ENCODE data around the gene RAB15. TPM values are rescaled to one million over a fixed set of nuclear protein-coding genes. Genes with fewer than 3 reads are reported as not detected.

Gene RAB15
- total RNA-seq, 1 experiment from 2014 or later: 7.7 TPM

DNA sequence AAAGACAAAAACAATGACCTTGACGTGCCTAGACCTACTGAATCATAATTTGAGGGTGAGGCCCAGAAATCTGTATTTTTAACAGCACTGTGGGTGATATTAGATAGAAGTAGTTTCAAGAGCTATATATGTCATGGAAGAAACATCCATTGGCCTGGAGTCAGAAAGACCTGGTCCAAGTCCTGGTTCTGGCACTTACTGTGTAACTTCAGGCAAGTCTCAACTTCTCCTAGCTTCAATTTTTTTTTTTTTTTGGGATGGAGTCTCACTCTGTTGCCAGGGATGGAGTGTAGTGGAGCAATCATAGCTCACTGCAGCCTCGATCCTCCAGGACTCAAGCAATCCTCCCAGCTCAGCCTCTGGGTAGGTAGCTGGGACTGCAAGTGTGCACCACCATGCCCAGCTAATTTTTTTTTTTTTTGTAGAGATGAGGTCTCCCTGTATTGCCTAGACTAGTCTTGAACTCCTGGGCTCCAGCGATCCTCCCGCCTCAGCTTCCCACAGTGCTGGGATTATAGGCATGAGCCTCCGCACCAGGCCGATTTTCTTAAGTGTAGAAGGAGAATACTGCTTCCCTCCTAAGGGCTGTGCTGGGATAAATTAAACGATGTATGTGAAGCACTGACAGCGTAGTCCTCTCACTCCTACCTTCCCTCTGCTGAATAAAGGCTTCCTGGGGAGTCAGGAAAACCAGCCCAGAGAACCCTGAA lies 15.3 kb downstream of the RAB15 start:
- no peaks in the 10 kb centered on the region for H3K9me3 ChIP-seq (replicated peaks)
- no peaks in the 10 kb centered on the region for H3K36me3 ChIP-seq
- H3K27me3 ChIP-seq (replicated peaks): no peaks in the 10 kb centered on the region
- H3K4me3 ChIP-seq: no peak overlapping the region
- H3K27ac ChIP-seq: no peak overlapping the region
- DNase-seq (ENCODE audit: low read depth in 1 of 2, low spot score in 2 of 2): no peak
- H3K4me1 ChIP-seq (replicated peaks): no peaks in the 10 kb centered on the region

DNA sequence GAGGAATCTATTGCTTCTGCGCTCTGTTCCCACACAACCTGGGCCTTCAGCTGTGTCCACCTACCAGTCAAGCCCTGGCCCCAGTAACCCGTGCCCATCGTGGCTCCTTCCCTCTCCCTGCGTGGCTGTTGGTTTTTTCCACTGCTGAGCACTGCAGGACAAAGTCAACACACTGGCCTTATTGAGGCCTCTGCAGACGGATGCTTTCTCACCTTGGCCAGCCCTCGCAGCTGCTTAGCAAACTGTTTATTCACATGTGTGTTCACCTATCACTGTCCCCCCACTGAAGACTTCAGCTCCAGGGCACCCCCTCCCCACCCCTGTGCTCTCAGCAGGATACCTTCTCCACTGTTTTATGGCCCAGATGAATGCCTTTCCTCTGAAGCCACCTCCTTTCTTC lies 16.8 kb downstream of the RAB15 start:
- Histone ChIP-seq H3K4me1 (replicated peaks) (no peaks in the 10 kb centered on the region), H3K27me3 (replicated peaks) (no peaks in the 10 kb centered on the region), H3K27ac (no peak overlapping the region), H3K36me3 (no peaks in the 10 kb centered on the region), H3K9me3 (replicated peaks) (no peaks in the 10 kb centered on the region), H3K4me3 (no peak overlapping the region)
- DNase-seq (ENCODE audit: low read depth in 1 of 2, low spot score in 2 of 2): no peak

DNA sequence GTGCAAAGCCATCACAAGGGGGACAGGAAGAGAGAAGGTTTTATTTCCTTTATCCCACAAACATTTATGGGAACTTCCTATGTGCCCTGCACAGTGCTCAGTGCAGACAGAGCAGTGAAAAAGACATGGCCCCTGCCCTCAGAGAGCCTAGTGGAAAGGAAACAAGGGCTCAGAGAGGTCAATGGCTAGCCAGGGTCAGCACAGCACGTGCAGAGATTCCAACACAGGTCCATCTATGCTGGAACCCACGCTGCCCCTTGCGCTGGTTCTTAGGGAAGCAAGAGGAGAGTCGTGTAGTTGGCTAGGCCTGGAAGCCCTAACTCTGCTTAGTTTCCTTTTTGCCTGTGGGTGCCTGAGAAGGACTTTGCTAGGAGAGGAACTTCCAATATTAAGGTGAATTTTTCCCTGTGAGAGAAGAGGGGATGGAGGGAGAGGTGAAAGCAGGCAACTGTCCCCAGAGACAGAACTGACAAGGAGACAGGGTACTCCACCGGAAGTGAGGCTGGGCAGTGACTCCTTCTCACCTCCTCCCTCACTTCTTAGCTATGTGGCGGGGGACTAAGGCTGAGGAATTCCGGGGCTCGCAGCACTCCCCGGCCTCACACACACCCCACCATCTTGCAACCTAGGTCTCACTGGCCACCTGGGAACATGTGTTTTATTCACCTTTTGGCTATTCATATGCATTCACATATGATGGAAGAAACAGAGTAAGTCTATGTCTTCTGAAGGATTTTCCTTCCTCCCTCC lies 17.5 kb downstream of the RAB15 start:
- Histone ChIP-seq H3K4me3 (no peak overlapping the region), H3K4me1 (replicated peaks) (no peaks in the 10 kb centered on the region), H3K36me3 (no peaks in the 10 kb centered on the region), H3K27me3 (replicated peaks) (no peaks in the 10 kb centered on the region), H3K27ac (no peak overlapping the region), H3K9me3 (replicated peaks) (no peaks in the 10 kb centered on the region)
- no peak for DNase-seq (ENCODE audit: low read depth in 1 of 2, low spot score in 2 of 2)

DNA sequence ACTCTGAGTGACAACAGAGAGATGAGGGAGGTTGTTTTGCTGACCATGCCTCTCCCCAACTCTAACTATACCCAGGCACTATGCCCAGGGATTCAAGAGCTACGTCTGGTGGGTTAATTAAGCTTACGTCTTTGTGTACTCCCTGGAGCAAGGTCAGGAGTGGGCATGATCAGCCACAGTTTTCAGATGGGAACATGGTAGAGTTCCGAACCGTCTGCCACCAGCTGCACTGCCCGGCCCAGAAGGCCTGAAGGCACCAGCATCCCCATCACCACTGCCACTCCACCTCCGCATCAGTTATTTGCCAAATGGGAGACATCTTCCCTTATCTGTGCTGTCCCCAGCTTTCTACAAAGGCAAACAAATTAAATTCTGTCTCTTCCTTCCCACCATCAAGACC lies 18.5 kb downstream of the RAB15 start:
- no peak for DNase-seq (ENCODE audit: low read depth in 1 of 2, low spot score in 2 of 2)
- no peak overlapping the region for H3K4me3 ChIP-seq
- no peaks in the 10 kb centered on the region for H3K9me3 ChIP-seq (replicated peaks)
- H3K36me3 ChIP-seq: no peaks in the 10 kb centered on the region
- H3K27me3 ChIP-seq (replicated peaks): no peaks in the 10 kb centered on the region
- H3K27ac ChIP-seq: no peak overlapping the region
- no peaks in the 10 kb centered on the region for H3K4me1 ChIP-seq (replicated peaks)

DNA sequence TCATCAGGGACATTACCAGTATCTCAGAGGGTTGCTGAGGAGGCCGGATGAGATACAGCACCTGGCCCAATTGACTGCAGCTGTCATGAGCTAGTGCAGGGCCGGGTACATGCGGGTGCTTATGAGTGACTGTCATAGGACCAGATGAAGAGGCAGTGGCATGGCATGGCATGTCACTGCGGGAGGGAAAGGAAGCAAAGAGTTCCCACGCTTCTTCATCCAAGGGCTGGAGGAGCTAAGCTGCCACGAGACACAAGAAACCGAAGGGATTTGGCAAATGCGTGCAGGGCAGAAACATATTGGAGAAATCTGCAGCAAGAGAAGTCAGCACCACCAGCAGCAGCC lies 18.9 kb downstream of the RAB15 start:
- no peaks in the 10 kb centered on the region for H3K4me1 ChIP-seq (replicated peaks)
- no peaks in the 10 kb centered on the region for H3K27me3 ChIP-seq (replicated peaks)
- H3K27ac ChIP-seq: no peak overlapping the region
- no peak overlapping the region for H3K4me3 ChIP-seq
- DNase-seq (ENCODE audit: low read depth in 1 of 2, low spot score in 2 of 2): no peak
- H3K9me3 ChIP-seq (replicated peaks): no peaks in the 10 kb centered on the region
- H3K36me3 ChIP-seq: no peaks in the 10 kb centered on the region

DNA sequence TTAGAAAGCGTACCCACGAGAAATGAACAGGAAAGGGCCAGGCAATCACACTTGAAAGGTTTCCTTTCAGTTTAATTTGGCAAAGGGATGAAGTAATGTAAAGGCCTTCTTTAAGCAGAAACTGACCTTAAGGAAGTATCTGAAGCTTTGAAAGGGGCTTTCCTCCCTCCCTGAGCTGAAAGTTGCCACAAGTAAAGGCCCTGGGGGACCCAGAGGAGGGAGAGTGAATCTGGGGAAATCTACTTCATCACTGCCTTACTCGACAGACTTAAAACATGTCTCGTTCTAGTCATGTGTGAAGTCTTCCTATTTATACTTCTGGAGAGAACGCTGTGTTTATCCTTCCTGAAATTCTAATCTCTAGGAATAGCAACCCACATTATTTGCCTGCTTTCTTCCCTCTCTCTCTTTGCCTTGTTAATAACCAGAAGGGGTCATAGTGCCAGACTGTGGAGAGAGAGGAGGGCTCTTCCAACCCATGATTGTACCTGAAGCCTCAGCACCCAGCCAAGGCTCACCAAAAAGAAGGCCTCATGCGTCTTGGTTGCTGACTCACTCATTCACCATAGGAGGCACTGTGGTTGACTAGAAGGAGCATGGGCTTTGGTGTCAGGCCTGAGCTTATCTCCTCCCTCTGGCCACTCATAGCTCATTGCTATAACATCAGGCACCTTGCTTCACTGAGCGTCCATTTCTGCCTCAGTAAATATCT lies 19.4 kb downstream of the RAB15 start:
- Histone ChIP-seq H3K27me3 (replicated peaks) (no peaks in the 10 kb centered on the region), H3K4me3 (no peak overlapping the region), H3K9me3 (replicated peaks) (no peaks in the 10 kb centered on the region), H3K4me1 (replicated peaks) (no peaks in the 10 kb centered on the region), H3K27ac (no peak overlapping the region), H3K36me3 (no peaks in the 10 kb centered on the region)
- DNase-seq (ENCODE audit: low read depth in 1 of 2, low spot score in 2 of 2): no peak

DNA sequence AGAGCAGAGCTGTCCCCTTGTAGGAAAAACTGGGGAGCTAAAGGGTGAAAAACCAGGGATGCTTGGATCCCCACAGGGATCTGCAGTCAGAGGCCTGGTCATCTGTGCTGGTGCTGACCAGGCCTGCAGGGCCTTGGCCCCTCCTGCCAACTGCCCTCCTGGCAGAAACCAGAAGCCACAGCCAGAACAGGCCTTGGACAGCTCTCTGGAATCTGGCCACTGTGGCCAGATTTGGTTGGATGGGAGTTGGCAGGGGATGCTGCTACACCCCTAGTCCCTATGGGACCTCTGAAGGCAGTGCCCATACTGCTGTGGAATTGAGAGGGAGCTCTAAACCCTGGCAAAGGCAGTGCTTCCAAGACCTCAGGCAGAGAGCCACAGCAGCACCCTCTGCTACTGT lies 20.4 kb downstream of the RAB15 start:
- Histone ChIP-seq H3K9me3 (replicated peaks) (no peaks in the 10 kb centered on the region), H3K36me3 (no peaks in the 10 kb centered on the region; the same call in 1 of the 2 replicates), H3K4me3 (no peak overlapping the region), H3K27ac (no peak overlapping the region), H3K27me3 (replicated peaks) (no peaks in the 10 kb centered on the region), H3K4me1 (replicated peaks) (no peaks in the 10 kb centered on the region)
- DNase-seq (ENCODE audit: low read depth in 1 of 2, low spot score in 2 of 2): no peak

DNA sequence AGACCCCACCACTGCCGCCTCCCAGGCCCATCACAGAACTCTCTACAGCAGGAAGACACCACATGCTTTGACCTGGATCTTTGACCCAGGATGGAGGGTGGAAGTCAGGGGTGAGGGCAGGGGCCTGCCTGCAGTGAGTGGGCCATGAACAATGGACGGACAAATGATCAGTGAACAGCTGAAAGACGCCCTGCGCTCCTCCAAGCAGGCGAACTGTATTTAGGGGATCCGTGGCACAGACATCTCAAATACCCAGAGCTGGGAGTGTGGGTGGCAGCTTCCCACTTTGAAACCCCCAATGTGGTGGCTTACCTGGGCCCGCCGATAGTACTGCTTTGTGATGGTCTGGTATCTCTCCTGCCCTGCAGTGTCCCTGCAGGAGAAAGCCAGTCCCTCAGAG lies 20.8 kb downstream of the RAB15 start:
- DNase-seq (ENCODE audit: low read depth in 1 of 2, low spot score in 2 of 2): no peak
- Histone ChIP-seq H3K27me3 (replicated peaks) (no peaks in the 10 kb centered on the region), H3K4me3 (no peak overlapping the region), H3K9me3 (replicated peaks) (no peaks in the 10 kb centered on the region), H3K36me3 (no peaks in the 10 kb centered on the region; the same call in 1 of the 2 replicates), H3K27ac (no peak overlapping the region), H3K4me1 (replicated peaks) (no peaks in the 10 kb centered on the region)

DNA sequence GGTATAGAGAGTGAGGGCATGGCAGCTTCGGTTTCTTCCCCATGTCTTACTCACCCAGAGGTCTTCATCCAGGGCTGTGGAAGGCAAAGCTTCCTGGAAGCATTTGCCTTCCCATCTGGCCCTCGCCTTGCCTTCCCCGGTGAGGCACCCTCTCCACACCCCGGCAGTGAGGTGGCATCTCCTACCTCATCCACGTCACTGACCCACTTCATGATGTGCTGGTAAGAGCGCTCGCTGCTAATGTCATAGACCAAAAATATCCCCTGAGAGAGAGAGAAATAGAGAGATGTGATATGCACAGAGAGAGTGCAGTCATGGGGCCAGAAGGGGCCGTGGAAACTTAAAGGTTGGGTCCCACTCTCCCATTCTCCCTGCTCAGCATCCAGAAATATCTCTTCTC lies 21.2 kb downstream of the RAB15 start:
- Histone ChIP-seq H3K9me3 (replicated peaks) (no peaks in the 10 kb centered on the region), H3K27me3 (replicated peaks) (no peaks in the 10 kb centered on the region), H3K4me1 (replicated peaks) (no peaks in the 10 kb centered on the region), H3K36me3 (no peaks in the 10 kb centered on the region; the same call in 1 of the 2 replicates), H3K4me3 (no peak overlapping the region), H3K27ac (no peak overlapping the region)
- no peak for DNase-seq (ENCODE audit: low read depth in 1 of 2, low spot score in 2 of 2)

DNA sequence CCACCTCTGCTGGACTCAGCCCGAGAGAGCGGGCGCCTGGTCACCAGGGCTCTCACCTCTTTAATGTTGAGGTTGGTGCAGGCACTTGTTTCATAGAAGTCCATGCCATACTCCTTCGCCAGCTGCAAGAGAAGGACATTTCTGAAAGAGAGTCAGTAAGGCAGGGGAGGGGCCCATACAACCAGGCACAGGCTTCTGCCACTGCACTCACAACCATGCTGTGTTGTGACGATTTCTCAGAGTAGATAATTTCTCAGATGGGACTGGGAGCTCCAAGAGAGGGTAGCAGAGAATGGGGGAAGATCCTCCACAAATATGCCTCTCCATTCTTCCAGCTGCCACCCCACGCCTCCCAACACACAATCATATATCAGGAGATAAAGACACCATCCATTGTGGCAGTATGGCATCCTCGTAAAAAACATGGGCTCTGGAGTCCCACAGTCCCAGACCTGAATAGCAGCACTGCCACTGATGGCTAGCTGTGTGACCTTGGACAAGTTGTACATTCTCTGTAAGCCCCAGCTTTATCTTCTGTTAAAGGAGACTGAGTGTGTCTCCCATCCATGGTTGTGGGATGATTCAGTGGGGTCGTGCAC lies 23.4 kb downstream of the RAB15 start:
- DNase-seq (ENCODE audit: low read depth in 1 of 2, low spot score in 2 of 2): no peak
- no peaks in the 10 kb centered on the region; the same call in 1 of the 2 replicates for H3K36me3 ChIP-seq

DNA sequence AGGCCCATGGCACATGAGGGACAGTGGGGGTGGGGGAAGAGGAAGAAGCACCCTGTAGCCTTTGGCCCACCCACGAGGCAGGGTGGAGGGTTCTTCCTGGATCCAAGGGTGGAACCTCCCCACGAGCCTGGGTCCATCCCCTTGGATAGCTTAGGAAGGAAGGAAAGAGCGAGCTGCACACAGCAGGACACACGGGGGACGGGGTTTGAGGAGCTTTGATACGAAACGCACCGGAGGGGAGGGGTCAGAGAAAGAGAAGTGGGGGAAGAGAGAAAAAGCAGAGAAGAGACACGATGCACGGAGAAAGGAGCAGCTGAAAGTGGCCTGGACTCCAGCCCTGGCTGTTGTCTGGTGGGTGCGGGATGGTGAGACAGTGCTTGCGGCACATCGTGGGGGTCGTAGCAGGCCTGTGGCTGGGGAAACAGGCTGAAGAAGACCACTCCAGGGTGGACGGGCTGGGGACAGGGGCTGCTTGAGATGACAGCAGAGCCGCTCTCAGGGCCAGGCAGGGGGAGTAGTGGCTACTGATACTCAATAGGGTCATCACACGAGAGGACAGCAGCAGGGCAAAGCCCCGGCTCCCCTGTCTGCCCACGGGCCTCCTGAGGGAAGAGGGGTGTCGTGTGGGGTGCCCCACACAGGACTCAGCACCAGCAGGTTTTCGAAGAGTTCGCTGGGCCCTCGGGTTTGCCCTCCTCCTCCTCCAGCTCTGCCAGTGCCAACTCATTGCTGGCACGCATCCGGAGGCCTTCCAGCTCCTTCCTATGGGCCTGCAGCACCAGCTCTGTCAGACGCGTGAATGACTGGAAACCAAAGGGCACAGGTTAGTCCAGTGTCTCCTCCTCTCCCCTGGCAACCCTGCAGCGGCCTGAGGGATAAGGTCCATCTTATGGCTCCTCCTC lies 24.2 kb downstream of the RAB15 start:
- H3K4me3 ChIP-seq: no peak overlapping the region
- H3K4me1 ChIP-seq (replicated peaks): no peaks in the 10 kb centered on the region
- no peaks in the 10 kb centered on the region; the same call in 1 of the 2 replicates for H3K36me3 ChIP-seq
- DNase-seq (ENCODE audit: low read depth in 1 of 2, low spot score in 2 of 2): no peak
- no peaks in the 10 kb centered on the region for H3K27me3 ChIP-seq (replicated peaks)
- H3K27ac ChIP-seq: no peak overlapping the region
- no peaks in the 10 kb centered on the region for H3K9me3 ChIP-seq (replicated peaks)

More for the DNA sequence above, 23.4 kb downstream of the RAB15 start:
- Histone ChIP-seq H3K4me1 (replicated peaks) (no peaks in the 10 kb centered on the region), H3K4me3 (no peak overlapping the region), H3K27me3 (replicated peaks) (no peaks in the 10 kb centered on the region), H3K9me3 (replicated peaks) (no peaks in the 10 kb centered on the region), H3K27ac (no peak overlapping the region)

DNA sequence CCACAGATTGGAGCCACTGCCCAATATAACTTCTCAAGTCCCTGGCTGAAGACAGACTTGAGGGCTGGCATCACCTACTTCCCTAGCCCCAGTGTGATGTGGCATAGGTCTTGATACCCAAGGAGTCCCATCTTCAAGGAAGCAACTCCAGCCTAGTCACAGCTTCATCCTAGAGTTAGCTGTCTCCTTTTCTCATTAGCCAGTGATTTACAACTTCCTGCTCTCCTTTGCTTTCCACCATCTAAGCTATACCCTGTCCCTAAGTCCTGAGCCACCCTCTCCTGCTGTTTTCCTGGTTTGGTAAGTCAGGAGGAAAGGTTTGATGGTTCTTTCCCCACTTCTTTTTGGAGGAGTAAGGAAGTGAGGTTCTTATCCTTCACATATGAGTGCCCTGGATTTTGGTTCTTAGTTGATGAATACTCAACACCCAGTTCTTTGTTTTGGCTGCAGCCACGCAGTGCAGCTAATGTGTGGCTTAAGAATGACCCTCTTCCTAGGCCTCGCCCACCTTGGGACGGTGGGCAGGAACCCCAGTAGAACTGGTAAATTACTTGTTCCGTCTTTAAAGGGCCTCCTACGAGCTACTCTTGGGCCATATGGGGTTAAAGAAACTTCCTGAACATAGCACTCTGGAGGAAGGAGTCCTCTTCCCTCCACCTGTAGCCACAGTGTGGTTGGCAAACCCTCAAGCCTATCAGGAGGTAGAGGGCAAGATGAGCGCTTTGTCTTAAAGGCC lies 25.7 kb downstream of the RAB15 start:
- DNase-seq (ENCODE audit: low read depth in 1 of 2, low spot score in 2 of 2): no peak
- Histone ChIP-seq H3K9me3 (replicated peaks) (no peaks in the 10 kb centered on the region), H3K4me3 (no peak overlapping the region), H3K27me3 (replicated peaks) (no peaks in the 10 kb centered on the region), H3K4me1 (replicated peaks) (no peaks in the 10 kb centered on the region), H3K27ac (no peak overlapping the region), H3K36me3 (no peaks in the 10 kb centered on the region; the same call in 1 of the 2 replicates)
